Liver (tissue), 9 donors: ENCODE measurements around the gene TMEM273. TPM values are rescaled to one million over a fixed set of nuclear protein-coding genes. Genes with fewer than 3 reads are reported as not detected.

Experiments used
- DNase-seq: peaks from one replicate; pipeline ENCODE4 v3.0.0-alpha.2; 2017; ENCODE audit warnings: low spot score
- H3K27ac ChIP-seq, 2 donors: one replicate each; pipeline ENCODE4 v1.7.0; 2013; ENCODE audit warnings: inconsistent platforms in 2 of 2, low read length in 2 of 2, control low read depth in 1 of 2, low read depth in 1 of 2, mild to moderate bottlenecking in 1 of 2
- H3K27me3 ChIP-seq, 4 donors: one replicate each; pipeline versions ENCODE4 v1.6.1 to v1.7.0; 2013; ENCODE audit warnings: low read length in 3 of 4, inconsistent platforms in 1 of 4, mild to moderate bottlenecking in 1 of 4, moderate library complexity in 1 of 4; ENCODE audit not compliant: control insufficient read depth in 4 of 4, insufficient read depth in 4 of 4
- H3K36me3 ChIP-seq, 4 donors: one replicate each; pipeline versions ENCODE4 v1.6.1 to v1.7.0; 2013; ENCODE audit warnings: low read length in 3 of 4, mild to moderate bottlenecking in 3 of 4, low read depth in 1 of 4, moderate library complexity in 1 of 4; ENCODE audit not compliant: control insufficient read depth in 4 of 4, insufficient read depth in 3 of 4
- H3K4me1 ChIP-seq, 4 donors: one replicate each; pipeline versions ENCODE4 v1.6.1 to v1.7.0; 2013; ENCODE audit warnings: low read length in 3 of 4, mild to moderate bottlenecking in 3 of 4, moderate library complexity in 1 of 4; ENCODE audit not compliant: control insufficient read depth in 4 of 4, insufficient read depth in 4 of 4
- H3K4me3 ChIP-seq, 3 donors: one replicate each; pipeline versions ENCODE4 v1.6.1 to v1.7.0; 2013; ENCODE audit warnings: low read length in 3 of 3, control low read depth in 1 of 3, low read depth in 1 of 3, mild to moderate bottlenecking in 1 of 3
- H3K9ac ChIP-seq, 2 donors: one replicate each; pipeline ENCODE4 v1.7.0; 2013; ENCODE audit warnings: low read length in 2 of 2, mild to moderate bottlenecking in 2 of 2, moderate library complexity in 2 of 2, control low read depth in 1 of 2, low read depth in 1 of 2
- H3K9me3 ChIP-seq, 4 donors: one replicate each; pipeline versions ENCODE4 v1.6.1 to v1.7.0; 2013; ENCODE audit warnings: low read length in 3 of 4; ENCODE audit not compliant: control insufficient read depth in 4 of 4
- ATF3 ChIP-seq: IDR thresholded peaks from 2 replicates; pipeline ENCODE4 v1.6.1; 2016; ENCODE audit warnings: antibody characterized with exemption
- CTCF ChIP-seq: fragments of 150-350 bp; IDR thresholded peaks from 2 replicates; pipeline ENCODE4 v1.5.1; 2017; ENCODE audit warnings: improper control_type of control experiment, low read depth, low read length; ENCODE audit not compliant: missing input control
- FOXA1 ChIP-seq: IDR thresholded peaks from 2 replicates; pipeline ENCODE4 v1.6.1; 2016; ENCODE audit warnings: antibody characterized with exemption
- FOXA2 ChIP-seq: IDR thresholded peaks from 2 replicates; pipeline ENCODE4 v1.6.1; 2016; ENCODE audit warnings: antibody characterized with exemption
- GABPA ChIP-seq, 2 donors: IDR thresholded peaks in 1 of 2; conservative IDR thresholded peaks in 1 of 2; 2 replicates each; pipeline ENCODE4 v1.6.1; 2016; ENCODE audit warnings: antibody characterized with exemption in 2 of 2, mild to moderate bottlenecking in 1 of 2, moderate library complexity in 1 of 2
- HNF4A ChIP-seq, 2 donors: conservative IDR thresholded peaks; 2 replicates each; pipeline ENCODE4 v1.6.1; 2016; ENCODE audit warnings: antibody characterized with exemption in 2 of 2, mild to moderate bottlenecking in 2 of 2
- JUND ChIP-seq, 2 donors: IDR thresholded peaks; 2 replicates each; pipeline ENCODE4 v1.6.1; 2016; ENCODE audit warnings: antibody characterized with exemption in 2 of 2
- MAX ChIP-seq: IDR thresholded peaks from 2 replicates; pipeline ENCODE4 v1.6.1; 2016; ENCODE audit warnings: antibody characterized with exemption
- REST ChIP-seq: IDR thresholded peaks from 2 replicates; pipeline ENCODE4 v1.6.1; 2016; ENCODE audit warnings: antibody characterized with exemption, mild to moderate bottlenecking
- RXRA ChIP-seq, 2 donors: IDR thresholded peaks; 2 replicates each; pipeline ENCODE4 v1.6.1; 2017 to 2018; ENCODE audit warnings: antibody characterized with exemption in 2 of 2, mild to moderate bottlenecking in 1 of 2
- SP1 ChIP-seq: IDR thresholded peaks from 2 replicates; pipeline ENCODE4 v1.6.1; 2018; ENCODE audit warnings: antibody characterized with exemption, mild to moderate bottlenecking
- TAF1 ChIP-seq: conservative IDR thresholded peaks from 2 replicates; pipeline ENCODE4 v1.6.1; 2016; ENCODE audit warnings: antibody characterized with exemption, mild to moderate bottlenecking
- YY1 ChIP-seq: IDR thresholded peaks from 2 replicates; pipeline ENCODE4 v1.6.1; 2016; ENCODE audit warnings: antibody characterized with exemption, mild to moderate bottlenecking
- WGBS: extraction: QIAGEN DNeasy Blood & Tissue Kit; methylation state at CpG from one replicate; pipeline ENCODE4 v1.1.7; 2013; 5-methylcytosine and 5-hydroxymethylcytosine counted together
- polyA plus RNA-seq, 2 donors: library from polyadenylated mRNA; stranded (reverse) in 1 of 2; unstranded in 1 of 2; fragments of 200-250 nt in 1 of 2; fragments of >200 nt in 1 of 2; fragmentation: Nextera tagmentation in 1 of 2; extraction: Ambion mirVana in 1 of 2; gene quantifications; one replicate each; pipeline versions ENCODE4 v1.2.1 to v1.2.3, GENCODE V29; 2013 to 2015
- total RNA-seq, 2 donors: library from RNA; depleted of rRNA; stranded (reverse); fragments of >200 nt; gene quantifications; one replicate each; pipeline ENCODE4 v1.2.3, GENCODE V29; 2014
- donor health status: healthy.
- donor health status: healthy.
- donor health status: healthy.
- donor health status: healthy.
- donor health status: healthy.

Gene TMEM273
- total and polyA plus RNA-seq, 4 donors = 2.5 to 9.5 (median 4.5) TPM

GRCh38 chr10:49160110-49160509, 28.1 kb downstream of the TMEM273 start:
- TF ChIP-seq SP1 (no peak), TAF1 (no peak), JUND (IDR thresholded peaks at IDR 0.05) (no peak), HNF4A (conservative IDR thresholded peaks at IDR 0.05) (no peak), FOXA1 (no peak), YY1 (no peak), CTCF (no peak), MAX (no peak), GABPA (IDR thresholded peaks at IDR 0.05 in 1 of 2, conservative IDR thresholded peaks at IDR 0.05 in 1 of 2) (no peak), REST (no peak), FOXA2 (no peak)
- Histone ChIP-seq H3K9ac (no peak overlapping the region), H3K4me1 (no peaks in the 10 kb centered on the region), H3K27me3 (no peaks in the 10 kb centered on the region), H3K27ac (no peak overlapping the region), H3K36me3 (no peaks in the 10 kb centered on the region), H3K4me3 (no peak overlapping the region), H3K9me3 (no peaks in the 10 kb centered on the region)
- DNase-seq = no peak
- 78% methylated on average over 5 of the region's 5 CpGs for WGBS

- TF ChIP-seq MAX = no peak
- TF ChIP-seq REST = no peak
- no peak for TF ChIP-seq CTCF
- no peak for TF ChIP-seq ATF3
- TF ChIP-seq FOXA2 = no peak
- no peak for TF ChIP-seq RXRA (IDR thresholded peaks at IDR 0.05)
- no peak for DNase-seq
- H3K4me1 ChIP-seq = no peaks in the 10 kb centered on the region
- H3K36me3 ChIP-seq = no peaks in the 10 kb centered on the region
- no peaks in the 10 kb centered on the region for H3K9me3 ChIP-seq
- H3K9ac ChIP-seq = no peak overlapping the region
- H3K4me3 ChIP-seq = no peak overlapping the region
- H3K27ac ChIP-seq = no peak overlapping the region
- WGBS = 24% methylated on average over 3 of the region's 3 CpGs
- H3K27me3 ChIP-seq = no peaks in the 10 kb centered on the region
Measured at GRCh38 chr10:49158915-49159314, 29.3 kb downstream of the TMEM273 start.
